GM18951 (cell line): ENCODE results near the gene EMP3.

Experiments
- POLR2A ChIP-seq: IDR thresholded peaks from 4 replicates; pipeline ENCODE4 v1.6.1; 2011; ENCODE audit warnings: mild to moderate bottlenecking; ENCODE audit not compliant: insufficient read length, insufficient read depth; ENCODE audit errors: extremely low read depth
- in situ Hi-C: fragments of 300-500 bp; cut with MboI; formaldehyde crosslinking; loops from one replicate; pipeline ENCODE4 v1.12.0; 2022; ENCODE audit warnings: low sequenced_read_pairs, mixed read lengths, inconsistent platforms; ENCODE audit not compliant: unreplicated experiment

The EMP3 gene

GRCh38 chr19:48344892-48345291, 19.5 kb downstream of the EMP3 start:
- in situ Hi-C loops = no loop called here
- no peak for TF ChIP-seq POLR2A

GRCh38 chr19:48346191-48346590, 20.8 kb downstream of the EMP3 start:
- in situ Hi-C loops = no loop called here
- TF ChIP-seq POLR2A = no peak

- in situ Hi-C loops = no loop called here
- no peak for TF ChIP-seq POLR2A
Observed at GRCh38 chr19:48348045-48348444, 22.7 kb downstream of the EMP3 start.

GRCh38 chr19:48348737-48349136, 23.4 kb downstream of the EMP3 start:
- in situ Hi-C loops = no loop called here
- no peak for TF ChIP-seq POLR2A

GRCh38 chr19:48350856-48351255, 25.5 kb downstream of the EMP3 start:
- no peak for TF ChIP-seq POLR2A
- in situ Hi-C loops = no loop called here

- TF ChIP-seq POLR2A = no peak
- in situ Hi-C loops = no loop called here
Observed at GRCh38 chr19:48351341-48351752, 26.0 kb downstream of the EMP3 start.

GRCh38 chr19:48353677-48354076, 28.3 kb downstream of the EMP3 start:
- in situ Hi-C loops = no loop called here
- TF ChIP-seq POLR2A = no peak

GRCh38 chr19:48354332-48354992, 29.1 kb downstream of the EMP3 start:
- in situ Hi-C loops = no loop called here
- TF ChIP-seq POLR2A = no peak

GRCh38 chr19:48355365-48355954, 30.1 kb downstream of the EMP3 start:
- in situ Hi-C loops = no loop called here
- no peak for TF ChIP-seq POLR2A

GRCh38 chr19:48359123-48359522, 33.8 kb downstream of the EMP3 start:
- in situ Hi-C loops = no loop called here
- no peak for TF ChIP-seq POLR2A

GRCh38 chr19:48361912-48362311, 36.6 kb downstream of the EMP3 start:
- in situ Hi-C loops = no loop called here
- TF ChIP-seq POLR2A = no peak

GRCh38 chr19:48362716-48363499, 37.6 kb downstream of the EMP3 start:
- peak; percentile 32 for TF ChIP-seq POLR2A

GRCh38 chr19:48363500-48363809, 38.1 kb downstream of the EMP3 start:
- in situ Hi-C loops = no loop called here
- no peak for TF ChIP-seq POLR2A

More at GRCh38 chr19:48362716-48363499, 37.6 kb downstream of the EMP3 start:
- in situ Hi-C loops = no loop called here

- in situ Hi-C loops = no loop called here
Observed at GRCh38 chr19:48363810-48364597, 38.7 kb downstream of the EMP3 start, which contains the start of the genes SYNGR4 and TMEM143. Gene SYNGR4, plus strand, starts transcription at chr19:48364367. Its CDS starts 1,476 bp downstream, at chr19:48365843. Gene TMEM143, minus strand, starts transcription at chr19:48363940. Its CDS starts 20 bp downstream, at chr19:48363920.

More at GRCh38 chr19:48363810-48364597, 38.7 kb downstream of the EMP3 start, which contains the start of the genes SYNGR4 and TMEM143:
- TF ChIP-seq POLR2A = peak; percentile 74
